ENCODE results near the gene NAV2.
"Not testable (repeated sequence)": the region's sequence is repeated elsewhere in the genome, so short reads cannot be mapped to it uniquely, and the experiment has no call there.

Gene NAV2

GRCh38 chr11:20080032-20080685 is 367.5 kb downstream of the NAV2 start:
- no peak for DNase-seq (ENCODE audit: low read depth, low spot score)

- no peak for DNase-seq (ENCODE audit: low read depth, low spot score)
These were observed 368.7 kb downstream of the NAV2 start for GRCh38 chr11:20081336-20081735.

- DNase-seq (ENCODE audit: low read depth, low spot score) = not testable (repeated sequence)
These were observed 371.2 kb downstream of the NAV2 start for GRCh38 chr11:20083877-20084276.

GRCh38 chr11:20084921-20085814 is 372.5 kb downstream of the NAV2 start:
- no peak for DNase-seq (ENCODE audit: low read depth, low spot score)

GRCh38 chr11:20085918-20086317 is 373.3 kb downstream of the NAV2 start:
- DNase-seq (ENCODE audit: low read depth, low spot score) = no peak

- peak; percentile 31 for DNase-seq (ENCODE audit: low read depth, low spot score)
These were observed 374.5 kb downstream of the NAV2 start for GRCh38 chr11:20087118-20087521.

GRCh38 chr11:20088397-20089225 is 376.0 kb downstream of the NAV2 start:
- no peak for DNase-seq (ENCODE audit: low read depth, low spot score)

- DNase-seq (ENCODE audit: low read depth, low spot score) = no peak
These were observed 376.7 kb downstream of the NAV2 start for GRCh38 chr11:20089367-20089766.

- no peak for DNase-seq (ENCODE audit: low read depth, low spot score)
These were observed 377.4 kb downstream of the NAV2 start for GRCh38 chr11:20089796-20090653.

- no peak for DNase-seq (ENCODE audit: low read depth, low spot score)
These were observed 378.2 kb downstream of the NAV2 start for GRCh38 chr11:20090654-20091374.

- DNase-seq (ENCODE audit: low read depth, low spot score) = peak; percentile 66
These were observed 381.1 kb downstream of the NAV2 start for GRCh38 chr11:20093775-20094174.

GRCh38 chr11:20095189-20095588 is 382.6 kb downstream of the NAV2 start:
- DNase-seq (ENCODE audit: low read depth, low spot score) = no peak

- DNase-seq (ENCODE audit: low read depth, low spot score) = peak; percentile 43
These were observed 384.9 kb downstream of the NAV2 start for GRCh38 chr11:20097319-20098221.

GRCh38 chr11:20099527-20099926 is 386.9 kb downstream of the NAV2 start:
- DNase-seq (ENCODE audit: low read depth, low spot score) = no peak

GRCh38 chr11:20102397-20102796 is 389.8 kb downstream of the NAV2 start:
- no peak for DNase-seq (ENCODE audit: low read depth, low spot score)

GRCh38 chr11:20103281-20103680 is 390.6 kb downstream of the NAV2 start:
- DNase-seq (ENCODE audit: low read depth, low spot score) = no peak

GRCh38 chr11:20105427-20105826 is 392.8 kb downstream of the NAV2 start:
- DNase-seq (ENCODE audit: low read depth, low spot score) = no peak

GRCh38 chr11:20109731-20110445 is 397.3 kb downstream of the NAV2 start:
- DNase-seq (ENCODE audit: low read depth, low spot score) = no peak

Measured in smooth muscle cell of the brain vasculature (primary cell).